ENCODE results near the gene TBX19. TPM values are rescaled to one million over a fixed set of nuclear protein-coding genes. Genes with fewer than 3 reads are reported as not detected.

Gene TBX19
- total and polyA plus RNA-seq, 10 of the 15 experiments (the other 5 are each of a cell fraction or from before 2014, with no cell fraction given) = 0.13 to 6.9 (median 1.2) TPM

- TF ChIP-seq, protein P1, sequence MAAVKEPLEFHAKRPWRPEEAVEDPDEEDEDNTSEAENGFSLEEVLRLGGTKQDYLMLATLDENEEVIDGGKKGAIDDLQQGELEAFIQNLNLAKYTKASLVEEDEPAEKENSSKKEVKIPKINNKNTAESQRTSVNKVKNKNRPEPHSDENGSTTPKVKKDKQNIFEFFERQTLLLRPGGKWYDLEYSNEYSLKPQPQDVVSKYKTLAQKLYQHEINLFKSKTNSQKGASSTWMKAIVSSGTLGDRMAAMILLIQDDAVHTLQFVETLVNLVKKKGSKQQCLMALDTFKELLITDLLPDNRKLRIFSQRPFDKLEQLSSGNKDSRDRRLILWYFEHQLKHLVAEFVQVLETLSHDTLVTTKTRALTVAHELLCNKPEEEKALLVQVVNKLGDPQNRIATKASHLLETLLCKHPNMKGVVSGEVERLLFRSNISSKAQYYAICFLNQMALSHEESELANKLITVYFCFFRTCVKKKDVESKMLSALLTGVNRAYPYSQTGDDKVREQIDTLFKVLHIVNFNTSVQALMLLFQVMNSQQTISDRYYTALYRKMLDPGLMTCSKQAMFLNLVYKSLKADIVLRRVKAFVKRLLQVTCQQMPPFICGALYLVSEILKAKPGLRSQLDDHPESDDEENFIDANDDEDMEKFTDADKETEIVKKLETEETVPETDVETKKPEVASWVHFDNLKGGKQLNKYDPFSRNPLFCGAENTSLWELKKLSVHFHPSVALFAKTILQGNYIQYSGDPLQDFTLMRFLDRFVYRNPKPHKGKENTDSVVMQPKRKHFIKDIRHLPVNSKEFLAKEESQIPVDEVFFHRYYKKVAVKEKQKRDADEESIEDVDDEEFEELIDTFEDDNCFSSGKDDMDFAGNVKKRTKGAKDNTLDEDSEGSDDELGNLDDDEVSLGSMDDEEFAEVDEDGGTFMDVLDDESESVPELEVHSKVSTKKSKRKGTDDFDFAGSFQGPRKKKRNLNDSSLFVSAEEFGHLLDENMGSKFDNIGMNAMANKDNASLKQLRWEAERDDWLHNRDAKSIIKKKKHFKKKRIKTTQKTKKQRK (IDR thresholded peaks at IDR 0.05; ENCODE audit: low read depth, low read length) = no peak
- no peak for TF ChIP-seq BCL11A (IDR thresholded peaks at IDR 0.05; ENCODE audit: low read depth, low read length)
- TF ChIP-seq MXI1 (IDR thresholded peaks at IDR 0.05; ENCODE audit: low read depth, low read length) = no peak
- no peak for TF ChIP-seq MYB (IDR thresholded peaks at IDR 0.05; ENCODE audit: borderline replicate concordance, low read depth, low read length)
- TF ChIP-seq IRF4 (IDR thresholded peaks at IDR 0.05; ENCODE audit: low read depth, low read length) = no peak
Measured at GRCh38 chr1:168360151-168361021, 79.7 kb downstream of the TBX19 start (continued).

GRCh38 chr1:168361252-168361651 lies 80.6 kb downstream of the TBX19 start:
- H2AFZ ChIP-seq (ENCODE audit: control insufficient read depth, low read depth, low read length) = no peak overlapping the region
- no peaks in the 10 kb centered on the region; a peak in 1 of 4 replicates for H3K27me3 ChIP-seq (replicated peaks in 1 of 2; ENCODE audit: control insufficient read depth in 2 of 2, insufficient read depth in 2 of 2, low read length in 1 of 2)
- intact Hi-C loops (cut with micrococcal nuclease; ENCODE audit: unreplicated experiment) (no loop called here), in situ Hi-C loops (cut with MboI) (no loop called here)
- no peaks in the 10 kb centered on the region for H4K20me1 ChIP-seq (ENCODE audit: control insufficient read depth, insufficient read depth)
- TF ChIP-seq EED (IDR thresholded peaks at IDR 0.05; ENCODE audit: low read depth) (no peak), RCOR1 (conservative IDR thresholded peaks at IDR 0.05; ENCODE audit: low read depth, low read length) (no peak), BCL3 (IDR thresholded peaks at IDR 0.05; ENCODE audit: borderline replicate concordance, insufficient read depth, low read depth, low read length, poor library complexity, severe bottlenecking) (no peak), IRF5 (IDR thresholded peaks at IDR 0.05; ENCODE audit: borderline replicate concordance) (no peak), ZNF217 (IDR thresholded peaks at IDR 0.05) (no peak), ZNF622 (IDR thresholded peaks at IDR 0.05) (no peak)
- 0% methylated on average over 2 of the region's 2 CpGs for WGBS (ENCODE audit: insufficient coverage, insufficient replicate concordance, low lambda C conversion rate, missing lambda C conversion rate)
- no TSS peak for BruUV-seq (replicated peaks)
- H3K4me1 ChIP-seq (ENCODE audit: control insufficient read depth, insufficient read depth, low read length) = no peaks in the 10 kb centered on the region
- RAD21 ChIA-PET (ENCODE audit: unreplicated experiment) = no interaction called here
- H3K4me3 ChIP-seq = no peak overlapping the region
- CTCF ChIA-PET = interaction anchor here (0.6 to 1.8 kb wide), 4 partner anchors 15 to 279 kb away, joined by 3 to 7 read pairs (median 3); no protein-coding TSS in a partner anchor
- SMC1A ChIA-PET (ENCODE audit: uncharacterized antibody, unreplicated experiment) = no interaction called here
- POLR2A ChIA-PET = no interaction called here
- H3K27ac ChIP-seq (ENCODE audit: control insufficient read depth, insufficient read depth) = no peak overlapping the region
- ATAC-seq (no peak), FAIRE-seq (no peak), DNase-seq (ENCODE audit: low read depth, low spot score) (no peak)
- H3K4me2 ChIP-seq (ENCODE audit: control insufficient read depth, insufficient read depth) = no peak overlapping the region
- no peaks in the 10 kb centered on the region for H3K9me3 ChIP-seq (replicated peaks; ENCODE audit: control insufficient read depth, insufficient read depth, low read length)
- no peaks in the 10 kb centered on the region for H3K36me3 ChIP-seq (ENCODE audit: control insufficient read depth in 2 of 2, insufficient read depth in 2 of 2, low read length in 1 of 2)
- no peak overlapping the region for H3K9ac ChIP-seq (ENCODE audit: control insufficient read depth, insufficient read depth, low read length)
- no peaks in the 10 kb centered on the region for H3K79me2 ChIP-seq (ENCODE audit: control insufficient read depth, insufficient read depth, low read length)
